Measurements from ENCODE around the gene PID1. TPM values are rescaled to one million over a fixed set of nuclear protein-coding genes. Genes with fewer than 3 reads are reported as not detected.

PID1 gene
- total RNA-seq, 1 experiment from 2014 or later: 0.31 TPM

DNA sequence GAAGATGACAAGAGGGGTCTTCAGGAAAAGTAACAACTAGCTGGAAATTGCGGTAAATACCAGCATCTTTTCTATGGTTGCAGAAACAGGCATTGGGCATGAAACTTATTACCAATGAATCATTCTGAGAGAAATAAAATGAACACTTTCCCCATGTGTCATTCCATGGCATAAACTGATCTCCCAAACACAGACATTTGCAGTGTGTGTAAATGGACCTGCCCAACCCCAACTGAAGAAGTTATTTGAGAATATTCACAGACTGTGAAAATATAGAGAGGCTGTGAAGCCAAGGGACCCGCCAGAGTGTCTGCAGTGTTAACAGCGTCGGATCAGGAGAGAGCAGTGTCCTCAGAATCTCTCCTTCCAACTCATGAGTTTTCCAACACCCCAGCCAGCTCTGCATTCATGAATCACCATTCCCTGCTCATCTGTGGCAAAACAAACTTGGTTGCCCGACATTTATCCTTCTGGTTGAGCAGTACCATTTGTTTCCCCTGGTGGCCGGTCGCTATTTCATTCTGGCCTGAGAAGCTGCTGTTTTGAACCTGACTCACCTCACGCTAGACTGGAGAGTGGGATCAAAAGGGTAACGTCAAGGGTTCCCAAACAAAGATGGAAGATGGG lies 238.4 kb downstream of the PID1 start:
- H3K4me3 Mint-ChIP-seq (ENCODE audit: low read depth, unreplicated experiment): no peak overlapping the region
- H3K27me3 Mint-ChIP-seq (ENCODE audit: unreplicated experiment): no peaks in the 10 kb centered on the region
- no peaks in the 10 kb centered on the region for H3K4me1 Mint-ChIP-seq (ENCODE audit: low read depth, unreplicated experiment)
- DNase-seq: no peak
- H3K9me3 Mint-ChIP-seq (ENCODE audit: low read depth, unreplicated experiment): peaks cover 11% of the 10 kb centered on the region
- H3K36me3 Mint-ChIP-seq (ENCODE audit: insufficient read depth, unreplicated experiment): no peaks in the 10 kb centered on the region
- TF ChIP-seq, protein P1, sequence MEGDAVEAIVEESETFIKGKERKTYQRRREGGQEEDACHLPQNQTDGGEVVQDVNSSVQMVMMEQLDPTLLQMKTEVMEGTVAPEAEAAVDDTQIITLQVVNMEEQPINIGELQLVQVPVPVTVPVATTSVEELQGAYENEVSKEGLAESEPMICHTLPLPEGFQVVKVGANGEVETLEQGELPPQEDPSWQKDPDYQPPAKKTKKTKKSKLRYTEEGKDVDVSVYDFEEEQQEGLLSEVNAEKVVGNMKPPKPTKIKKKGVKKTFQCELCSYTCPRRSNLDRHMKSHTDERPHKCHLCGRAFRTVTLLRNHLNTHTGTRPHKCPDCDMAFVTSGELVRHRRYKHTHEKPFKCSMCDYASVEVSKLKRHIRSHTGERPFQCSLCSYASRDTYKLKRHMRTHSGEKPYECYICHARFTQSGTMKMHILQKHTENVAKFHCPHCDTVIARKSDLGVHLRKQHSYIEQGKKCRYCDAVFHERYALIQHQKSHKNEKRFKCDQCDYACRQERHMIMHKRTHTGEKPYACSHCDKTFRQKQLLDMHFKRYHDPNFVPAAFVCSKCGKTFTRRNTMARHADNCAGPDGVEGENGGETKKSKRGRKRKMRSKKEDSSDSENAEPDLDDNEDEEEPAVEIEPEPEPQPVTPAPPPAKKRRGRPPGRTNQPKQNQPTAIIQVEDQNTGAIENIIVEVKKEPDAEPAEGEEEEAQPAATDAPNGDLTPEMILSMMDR (IDR thresholded peaks at IDR 0.05; ENCODE audit: unreplicated experiment): no peak
- CTCF ChIA-PET: interaction anchor here (0.7 kb wide), 1 partner anchor 279 kb away, joined by 6 read pairs; no protein-coding TSS in a partner anchor
- intact Hi-C loops (cut with micrococcal nuclease; ENCODE audit: unreplicated experiment): no loop called here
- H3K27ac Mint-ChIP-seq (ENCODE audit: unreplicated experiment): no peak overlapping the region
- no TSS peak for BruUV-seq (replicated peaks)

DNA sequence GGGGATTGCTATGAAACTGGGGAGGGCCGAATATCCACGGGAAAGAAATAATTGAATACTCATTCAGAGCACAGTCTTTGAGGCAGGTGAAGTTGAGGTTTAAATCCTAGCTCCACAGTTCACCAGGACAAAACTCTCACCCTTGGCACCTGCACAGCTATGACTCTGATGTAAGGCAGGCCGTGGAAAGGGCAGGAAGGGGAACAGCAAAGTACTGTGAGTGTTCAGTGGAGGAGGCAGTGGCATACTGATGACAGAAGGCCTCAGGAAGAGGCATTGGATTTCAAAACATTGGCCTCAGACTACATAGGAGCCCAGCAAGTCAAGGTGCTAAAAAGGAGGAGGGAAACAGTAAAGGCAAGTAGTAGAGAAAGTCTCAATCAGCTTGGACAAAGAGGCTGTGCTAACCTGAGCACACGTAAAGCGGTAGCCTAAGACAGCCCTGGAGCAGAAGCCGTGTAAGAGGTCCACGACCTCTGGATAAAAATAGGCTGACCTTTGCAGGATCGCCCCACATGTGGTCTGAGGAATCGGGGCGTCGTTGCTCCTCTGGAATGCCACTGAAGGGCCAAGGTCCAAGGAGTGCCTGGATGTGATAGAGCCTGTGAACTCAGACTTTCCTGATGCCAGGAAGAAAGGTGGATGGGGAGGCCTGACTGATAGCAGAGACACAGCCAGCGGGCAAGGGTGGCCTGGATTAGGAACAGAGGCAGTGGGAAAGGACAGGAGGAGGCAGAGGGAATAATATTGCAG lies 243.6 kb downstream of the PID1 start:
- no peak for DNase-seq
- intact Hi-C loops (cut with micrococcal nuclease; ENCODE audit: unreplicated experiment): no loop called here
- Mint-ChIP-seq H3K36me3 (ENCODE audit: insufficient read depth, unreplicated experiment) (no peaks in the 10 kb centered on the region), H3K27ac (ENCODE audit: unreplicated experiment) (no peak overlapping the region), H3K9me3 (ENCODE audit: low read depth, unreplicated experiment) (peaks cover 20% of the 10 kb centered on the region), H3K4me1 (ENCODE audit: low read depth, unreplicated experiment) (no peaks in the 10 kb centered on the region), H3K27me3 (ENCODE audit: unreplicated experiment) (no peaks in the 10 kb centered on the region), H3K4me3 (ENCODE audit: low read depth, unreplicated experiment) (no peak overlapping the region)
- BruUV-seq (replicated peaks): no TSS peak
- CTCF ChIA-PET: no interaction called here
- TF ChIP-seq, protein P1 (IDR thresholded peaks at IDR 0.05; ENCODE audit: unreplicated experiment): no peak

DNA sequence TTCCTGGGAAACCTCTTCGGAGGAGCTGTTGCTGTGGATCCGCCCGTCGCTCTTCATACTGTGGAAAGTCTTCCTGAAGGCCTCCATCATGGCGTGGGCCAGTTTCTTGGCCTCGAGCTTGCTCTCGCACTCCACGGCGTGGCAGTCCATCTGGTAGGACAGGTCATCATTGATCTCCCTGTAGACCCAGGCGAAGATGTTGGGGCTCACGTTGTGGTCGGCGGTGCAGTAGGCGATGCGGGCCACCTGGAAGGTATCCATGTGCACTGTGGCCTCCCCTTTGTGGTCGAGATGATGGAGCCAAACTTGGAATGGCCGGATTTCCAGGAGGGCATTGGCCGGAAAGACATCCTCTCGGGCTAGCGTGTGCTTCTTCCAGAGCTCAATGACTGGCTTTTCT lies 245.4 kb downstream of the PID1 start:
- Mint-ChIP-seq H3K4me1 (ENCODE audit: low read depth, unreplicated experiment) (no peaks in the 10 kb centered on the region), H3K27ac (ENCODE audit: unreplicated experiment) (no peak overlapping the region), H3K9me3 (ENCODE audit: low read depth, unreplicated experiment) (peaks cover 10% of the 10 kb centered on the region), H3K4me3 (ENCODE audit: low read depth, unreplicated experiment) (no peak overlapping the region), H3K36me3 (ENCODE audit: insufficient read depth, unreplicated experiment) (no peaks in the 10 kb centered on the region), H3K27me3 (ENCODE audit: unreplicated experiment) (no peaks in the 10 kb centered on the region)
- intact Hi-C loops (cut with micrococcal nuclease; ENCODE audit: unreplicated experiment): no loop called here
- TF ChIP-seq, protein P1 (IDR thresholded peaks at IDR 0.05; ENCODE audit: unreplicated experiment): no peak
- CTCF ChIA-PET: no interaction called here
- no peak for DNase-seq
- no TSS peak for BruUV-seq (replicated peaks)

DNA sequence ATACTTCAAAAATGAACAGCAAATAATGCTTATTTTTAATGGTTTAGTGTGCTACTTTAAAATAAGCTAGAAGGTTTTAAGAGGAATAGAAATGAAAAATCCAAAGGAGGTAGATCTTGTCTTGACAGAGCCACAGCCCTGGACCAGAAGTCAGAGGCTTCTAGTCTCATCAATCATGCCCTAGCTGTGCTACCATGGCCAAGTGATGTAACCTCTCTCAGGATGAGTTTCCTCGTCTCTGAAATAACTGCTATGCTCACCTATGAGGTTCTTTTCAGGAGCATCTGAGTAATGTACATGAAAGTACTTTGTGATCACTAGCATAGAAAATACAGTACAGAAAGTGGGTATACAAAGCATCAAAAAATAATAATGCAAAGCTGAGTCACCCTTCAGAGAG lies 248.4 kb downstream of the PID1 start:
- no peaks in the 10 kb centered on the region for H3K27me3 Mint-ChIP-seq (ENCODE audit: unreplicated experiment)
- H3K4me3 Mint-ChIP-seq (ENCODE audit: low read depth, unreplicated experiment): no peak overlapping the region
- TF ChIP-seq, protein P1 (IDR thresholded peaks at IDR 0.05; ENCODE audit: unreplicated experiment): no peak
- H3K4me1 Mint-ChIP-seq (ENCODE audit: low read depth, unreplicated experiment): no peaks in the 10 kb centered on the region
- H3K9me3 Mint-ChIP-seq (ENCODE audit: low read depth, unreplicated experiment): peaks cover 12% of the 10 kb centered on the region
- H3K36me3 Mint-ChIP-seq (ENCODE audit: insufficient read depth, unreplicated experiment): no peaks in the 10 kb centered on the region
- BruUV-seq (replicated peaks): no TSS peak
- no peak overlapping the region for H3K27ac Mint-ChIP-seq (ENCODE audit: unreplicated experiment)
- no peak for DNase-seq
- CTCF ChIA-PET: no interaction called here
- intact Hi-C loops (cut with micrococcal nuclease; ENCODE audit: unreplicated experiment): no loop called here

Measured in Calu3 (cell line).